Ishikawa (cell line): ENCODE measurements around the gene GCN1.

Source experiments
- CEBPB ChIP-seq: IDR thresholded peaks from 2 replicates; pipeline ENCODE4 v1.6.1; 2012
- EGR1 ChIP-seq: IDR thresholded peaks from 2 replicates; pipeline ENCODE4 v1.6.1; 2012
- EP300 ChIP-seq: IDR thresholded peaks from 2 replicates; pipeline ENCODE4 v1.6.1; 2012; ENCODE audit warnings: borderline replicate concordance
- NFIC ChIP-seq: IDR thresholded peaks from 2 replicates; pipeline ENCODE4 v1.6.1; 2012
- RAD21 ChIP-seq: IDR thresholded peaks from 2 replicates; pipeline ENCODE4 v1.6.1; 2012; ENCODE audit warnings: low read depth
- REST ChIP-seq: IDR thresholded peaks from 2 replicates; pipeline ENCODE4 v1.6.1; 2012; ENCODE audit warnings: low read depth, mild to moderate bottlenecking
- TAF1 ChIP-seq: IDR thresholded peaks from 2 replicates; pipeline ENCODE4 v1.6.1; 2012; ENCODE audit warnings: low read depth, mild to moderate bottlenecking
- YY1 ChIP-seq: IDR thresholded peaks from 2 replicates; pipeline ENCODE4 v1.6.1; 2012; ENCODE audit warnings: low read depth

GRCh38 chr12:120225852-120226640 is 31.5 kb upstream of the GCN1 start:
- no peak for TF ChIP-seq EGR1
- no peak for TF ChIP-seq CEBPB
- no peak for TF ChIP-seq EP300
- TF ChIP-seq REST = no peak
- no peak for TF ChIP-seq YY1
- TF ChIP-seq NFIC = no peak
- TF ChIP-seq RAD21 = no peak
- TF ChIP-seq TAF1 = no peak
